H1 (cell line): Measurements from ENCODE around the gene SPAG8.

ENCODE experiments used
- CTCF ChIP-seq, 3 experiments: IDR thresholded peaks; 1 replicate in 2 of 3; 2 replicates in 1 of 3; pipeline versions ENCODE4 v1.5.1 to v1.6.1; 2011; ENCODE audit warnings: low read length in 3 of 3, mild to moderate bottlenecking in 3 of 3, inconsistent platforms in 2 of 3, low read depth in 1 of 3, moderate library complexity in 1 of 3; ENCODE audit not compliant: insufficient read depth in 1 of 3; ENCODE audit errors: control extremely low read depth in 1 of 3
- EGR1 ChIP-seq: IDR thresholded peaks from 2 replicates; pipeline ENCODE4 v1.6.1; 2011; ENCODE audit warnings: low read depth, low read length, borderline replicate concordance
- MAX ChIP-seq: IDR thresholded peaks from 2 replicates; pipeline ENCODE4 v1.6.1; 2012; ENCODE audit warnings: inconsistent platforms
- POLR2A ChIP-seq, 2 experiments: IDR thresholded peaks; 1 replicate in 1 of 2; 2 replicates in 1 of 2; pipeline ENCODE4 v1.6.1; 2011; ENCODE audit warnings: low read depth in 2 of 2, low read length in 2 of 2, mild to moderate bottlenecking in 2 of 2; ENCODE audit errors: control extremely low read depth in 1 of 2
- RAD21 ChIP-seq, 2 experiments: IDR thresholded peaks in 1 of 2; conservative IDR thresholded peaks in 1 of 2; 2 replicates each; pipeline ENCODE4 v1.6.1; 2011; ENCODE audit warnings: low read depth in 2 of 2, low read length in 2 of 2, improper control_type of control experiment in 1 of 2, inconsistent platforms in 1 of 2, mild to moderate bottlenecking in 1 of 2, moderate library complexity in 1 of 2
- SP1 ChIP-seq: IDR thresholded peaks from 2 replicates; pipeline ENCODE4 v1.6.1; 2011; ENCODE audit warnings: low read depth, low read length
- SUZ12 ChIP-seq: fragments of 200-600 bp; sonication (generic); IDR thresholded peaks from 2 replicates; pipeline ENCODE4 v1.6.1; 2012; ENCODE audit warnings: mild to moderate bottlenecking, inconsistent platforms, low read length, moderate library complexity, mixed read lengths
- USF2 ChIP-seq: IDR thresholded peaks from 2 replicates; pipeline ENCODE4 v1.6.1; 2011; ENCODE audit warnings: low read length, improper control_type of control experiment
- ZNF274 ChIP-seq: IDR thresholded peaks from 2 replicates; pipeline ENCODE4 v1.7.0; 2012; ENCODE audit warnings: low read length, borderline replicate concordance; ENCODE audit errors: extremely low read depth

GRCh38 chr9:35793461-35793860, 18.6 kb downstream of the SPAG8 start:
- TF ChIP-seq ZNF274 (no peak), POLR2A (IDR thresholded peaks at IDR 0.05; ENCODE audit: control extremely low read depth in 1 of 2, low read depth in 2 of 2, low read length in 2 of 2) (no peak), EGR1 (no peak), CTCF (IDR thresholded peaks at IDR 0.05; ENCODE audit: control extremely low read depth in 1 of 3, insufficient read depth in 1 of 3, low read depth in 1 of 3, low read length in 3 of 3) (no peak), SUZ12 (no peak), USF2 (no peak), MAX (no peak), RAD21 (IDR thresholded peaks at IDR 0.05 in 1 of 2, conservative IDR thresholded peaks at IDR 0.05 in 1 of 2; ENCODE audit: low read depth in 2 of 2, low read length in 2 of 2) (no peak), SP1 (no peak)
